Muscle of back (tissue), 13 donors: ENCODE data around the gene MPV17L2. TPM values are rescaled to one million over a fixed set of nuclear protein-coding genes. Genes with fewer than 3 reads are reported as not detected.
"Not testable (repeated sequence)": the region's sequence is repeated elsewhere in the genome, so short reads cannot be mapped to it uniquely, and the experiment has no call there.

Experiments used
- DNase-seq, 3 donors: peaks; one replicate each; pipeline versions ENCODE4 v3.0.0 to v3.0.0-alpha.2; 2013
- long read RNA-seq, 9 donors: transcript quantifications; one replicate each; lab custom pipeline, GENCODE V29; 2026
- polyA plus RNA-seq, 10 donors: library from polyadenylated mRNA; unstranded; fragments of 120-200 nt; gene quantifications; one replicate each; pipeline ENCODE4 v1.2.1, GENCODE V29; 2013; ENCODE audit not compliant: insufficient read length in 10 of 10

MPV17L2 gene
- polyA plus RNA-seq: 1 to 10 TPM; 4.3 to 7.6 (median 5.2) TPM
- long read RNA-seq, donor 1, partial matches to known transcripts: 0 of 4 reads
- long read RNA-seq, donor 1, other reads (novel, unspliced or antisense): 0 of 4 reads
- long read RNA-seq, donor 2, partial matches to known transcripts: 0 of 4 reads
- long read RNA-seq, donor 2, other reads (novel, unspliced or antisense): 0 of 4 reads
- long read RNA-seq, donor 3: 0 reads
- long read RNA-seq, donor 4: 0 reads
- long read RNA-seq, donor 5, partial matches to known transcripts: 0 of 3 reads
- long read RNA-seq, donor 5, other reads (novel, unspliced or antisense): 0 of 3 reads
- long read RNA-seq, donor 6, partial matches to known transcripts: 0 of 9 reads
- long read RNA-seq, donor 6, other reads (novel, unspliced or antisense): 7 of 9 reads
- long read RNA-seq, donor 7, partial matches to known transcripts: 0 of 3 reads
- long read RNA-seq, donor 7, other reads (novel, unspliced or antisense): 0 of 3 reads
- long read RNA-seq, donor 8: 0 reads
- long read RNA-seq, donor 9: 0 reads

- DNase-seq: peak; percentile 99 to 100 (median 100)
These were observed at the start of gene MPV17L2 for GRCh38 chr19:18192673-18193387. TSS of gene MPV17L2 (plus strand) at chr19:18193218. CDS start at chr19:18193282, 64 bp downstream.

- no peak for DNase-seq
These were observed 49.1 kb upstream of the MPV17L2 start for GRCh38 chr19:18143902-18144301.

GRCh38 chr19:18144361-18144760, 48.7 kb upstream of the MPV17L2 start:
- DNase-seq: no peak

GRCh38 chr19:18144906-18145305, 48.1 kb upstream of the MPV17L2 start:
- DNase-seq: no peak

- DNase-seq: no peak
These were observed 47.5 kb upstream of the MPV17L2 start for GRCh38 chr19:18145391-18145999.

- DNase-seq: no peak
These were observed 45.6 kb upstream of the MPV17L2 start for GRCh38 chr19:18147396-18147795.

GRCh38 chr19:18149596-18149975, 43.4 kb upstream of the MPV17L2 start:
- DNase-seq: no peak

- no peak for DNase-seq
These were observed 42.0 kb upstream of the MPV17L2 start for GRCh38 chr19:18150776-18151624.

GRCh38 chr19:18152442-18152816, 40.6 kb upstream of the MPV17L2 start:
- peak; percentile 97 to 99 (median 97) for DNase-seq

- DNase-seq: peak; percentile 99
These were observed 40.0 kb upstream of the MPV17L2 start, which contains the start of gene PIK3R2 for GRCh38 chr19:18152817-18153555. TSS of gene PIK3R2 (plus strand) at chr19:18153163. CDS start at chr19:18155880, 2,717 bp downstream.

GRCh38 chr19:18153556-18154134, 39.4 kb upstream of the MPV17L2 start:
- DNase-seq: no peak

- DNase-seq: no peak
These were observed 37.6 kb upstream of the MPV17L2 start for GRCh38 chr19:18155095-18156087.

- DNase-seq: no peak
These were observed 36.8 kb upstream of the MPV17L2 start for GRCh38 chr19:18156268-18156667.

GRCh38 chr19:18156841-18157464, 36.1 kb upstream of the MPV17L2 start:
- peak; percentile 81 to 90 (median 84) for DNase-seq

- peak; percentile 65 to 78 (median 68) for DNase-seq
These were observed 35.5 kb upstream of the MPV17L2 start for GRCh38 chr19:18157465-18158063.

- DNase-seq: no peak
These were observed 34.6 kb upstream of the MPV17L2 start for GRCh38 chr19:18158467-18158866.

- DNase-seq: not testable (repeated sequence)
These were observed 33.9 kb upstream of the MPV17L2 start for GRCh38 chr19:18159059-18159616.

- DNase-seq: no peak
These were observed 33.2 kb upstream of the MPV17L2 start for GRCh38 chr19:18159810-18160209.
